Suprapubic skin (tissue), 3 donors: ENCODE measurements around the gene DNAJC8.

Source experiments
- EP300 ChIP-seq: sonication (generic); formaldehyde crosslinking; IDR thresholded peaks from one replicate; pipeline ENCODE4 v1.6.1; 2017; ENCODE audit warnings: antibody characterized with exemption
- POLR2A ChIP-seq, 2 donors: fragments of 450-650 bp; IDR thresholded peaks; one replicate each; pipeline ENCODE4 v1.6.1; 2017; ENCODE audit warnings: antibody characterized with exemption in 2 of 2, mild to moderate bottlenecking in 2 of 2, moderate library complexity in 2 of 2
- TF ChIP-seq, protein P1 (sequence below), 2 donors: fragments of 200-600 bp in 1 of 2; fragments of 450-650 bp in 1 of 2; sonication (generic) in 1 of 2; IDR thresholded peaks; one replicate each; pipeline ENCODE4 v1.5.1; 2016 to 2019; ENCODE audit warnings: antibody characterized with exemption in 2 of 2, mild to moderate bottlenecking in 1 of 2, moderate library complexity in 1 of 2

DNA sequence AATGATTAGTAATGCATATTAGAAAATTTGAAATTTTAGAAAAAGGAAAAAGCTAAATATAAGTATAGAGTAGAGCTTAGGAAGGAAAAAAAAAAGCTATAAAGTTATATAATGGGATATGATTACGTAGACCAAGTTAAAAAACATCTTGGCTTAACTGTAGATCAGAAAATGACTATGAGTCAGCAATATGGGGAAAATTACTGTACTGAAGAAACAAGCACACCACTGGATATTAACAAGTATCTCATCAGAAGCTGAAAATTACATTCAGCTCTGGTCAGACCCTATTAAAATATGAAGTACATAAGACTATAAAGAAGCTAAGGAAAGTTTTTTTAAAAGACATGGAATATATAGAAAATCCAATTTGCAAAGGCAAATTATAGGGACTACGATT is 19.5 kb downstream of the DNAJC8 start:
- TF ChIP-seq, protein P1, sequence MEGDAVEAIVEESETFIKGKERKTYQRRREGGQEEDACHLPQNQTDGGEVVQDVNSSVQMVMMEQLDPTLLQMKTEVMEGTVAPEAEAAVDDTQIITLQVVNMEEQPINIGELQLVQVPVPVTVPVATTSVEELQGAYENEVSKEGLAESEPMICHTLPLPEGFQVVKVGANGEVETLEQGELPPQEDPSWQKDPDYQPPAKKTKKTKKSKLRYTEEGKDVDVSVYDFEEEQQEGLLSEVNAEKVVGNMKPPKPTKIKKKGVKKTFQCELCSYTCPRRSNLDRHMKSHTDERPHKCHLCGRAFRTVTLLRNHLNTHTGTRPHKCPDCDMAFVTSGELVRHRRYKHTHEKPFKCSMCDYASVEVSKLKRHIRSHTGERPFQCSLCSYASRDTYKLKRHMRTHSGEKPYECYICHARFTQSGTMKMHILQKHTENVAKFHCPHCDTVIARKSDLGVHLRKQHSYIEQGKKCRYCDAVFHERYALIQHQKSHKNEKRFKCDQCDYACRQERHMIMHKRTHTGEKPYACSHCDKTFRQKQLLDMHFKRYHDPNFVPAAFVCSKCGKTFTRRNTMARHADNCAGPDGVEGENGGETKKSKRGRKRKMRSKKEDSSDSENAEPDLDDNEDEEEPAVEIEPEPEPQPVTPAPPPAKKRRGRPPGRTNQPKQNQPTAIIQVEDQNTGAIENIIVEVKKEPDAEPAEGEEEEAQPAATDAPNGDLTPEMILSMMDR (IDR thresholded peaks at IDR 0.05) = no peak
- no peak for TF ChIP-seq POLR2A (IDR thresholded peaks at IDR 0.05)
- TF ChIP-seq EP300 = no peak
